NCI-H1092 treated with DMSO at 0.1 percent for 48 hours (cell line): ENCODE measurements around the gene RNF17.
"Not testable (repeated sequence)": the region's sequence is repeated elsewhere in the genome, so short reads cannot be mapped to it uniquely, and the experiment has no call there.

Source experiments
- DNase-seq: peaks from one replicate; lab custom pipeline; 2025; lab: John Stamatoyannopoulos, UW

The RNF17 gene

DNA sequence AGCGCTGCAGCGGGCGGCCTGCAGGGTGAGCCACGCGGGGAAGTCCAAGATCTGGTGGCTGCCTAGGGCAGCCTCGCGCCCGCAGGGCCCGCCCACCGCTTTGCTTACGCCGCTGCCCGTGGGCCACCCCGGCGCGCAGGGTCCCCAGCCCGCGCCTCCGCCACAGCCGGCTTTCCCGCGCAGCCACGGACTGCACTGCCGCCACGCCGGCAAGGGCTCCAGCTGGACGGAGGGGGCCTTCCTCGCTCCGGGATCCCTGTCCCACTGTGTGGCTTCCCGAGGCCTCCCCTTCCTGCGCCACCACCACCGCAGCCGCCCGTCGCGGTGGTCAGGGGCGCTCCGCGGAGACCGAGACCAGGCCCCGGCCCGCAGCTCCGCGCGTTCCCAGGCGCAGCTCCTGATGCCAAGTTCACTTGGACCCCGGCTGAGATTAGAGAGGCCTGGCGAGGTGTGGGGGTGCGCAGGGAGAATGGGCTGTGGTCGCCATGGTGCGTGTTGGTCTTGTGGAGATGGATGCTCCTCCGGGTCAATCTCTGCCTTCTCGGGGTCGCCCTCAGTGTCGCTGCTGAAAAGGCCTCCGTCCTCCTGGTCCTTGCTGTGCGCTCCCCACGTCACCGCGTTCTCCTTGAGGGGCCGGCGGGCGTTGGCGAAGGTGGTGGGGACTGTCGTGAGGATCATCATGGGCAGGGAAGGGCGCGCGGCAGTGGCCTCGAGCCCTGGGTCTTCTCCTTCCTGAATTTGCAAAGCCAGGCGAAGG lies 17.9 kb upstream of the RNF17 start:
- DNase-seq: no peak

DNA sequence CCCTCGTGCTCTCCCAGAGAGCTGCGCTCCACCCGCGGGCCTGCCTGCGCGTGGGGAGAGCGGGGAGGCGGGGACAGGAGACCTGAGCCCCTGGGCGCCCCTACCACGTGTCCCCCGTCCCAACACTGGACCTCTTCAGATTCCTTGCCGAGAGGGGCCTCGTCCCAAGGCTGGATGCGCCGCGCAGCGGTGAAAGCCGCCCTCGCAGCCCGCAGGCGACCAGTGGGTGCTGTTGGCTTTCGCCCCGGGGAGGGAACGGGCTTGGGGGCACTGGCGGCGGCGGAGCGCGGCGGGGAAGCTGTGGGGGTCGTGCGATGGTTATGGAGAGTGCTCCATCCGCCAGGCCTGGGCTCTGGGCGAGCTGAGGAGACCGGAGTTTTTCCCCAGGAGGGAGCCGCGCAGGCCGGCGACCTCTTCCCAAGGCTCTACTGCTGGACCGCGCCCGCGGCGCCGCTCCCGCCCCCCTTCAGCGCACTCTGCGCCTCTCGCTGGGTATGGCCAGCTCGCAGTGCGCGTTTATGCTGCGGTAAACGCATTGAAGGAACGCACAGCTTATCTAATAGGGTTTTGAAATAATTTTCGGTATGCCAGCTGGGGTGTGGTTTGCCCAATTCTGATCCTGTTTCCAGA lies 17.2 kb upstream of the RNF17 start:
- no peak for DNase-seq

DNA sequence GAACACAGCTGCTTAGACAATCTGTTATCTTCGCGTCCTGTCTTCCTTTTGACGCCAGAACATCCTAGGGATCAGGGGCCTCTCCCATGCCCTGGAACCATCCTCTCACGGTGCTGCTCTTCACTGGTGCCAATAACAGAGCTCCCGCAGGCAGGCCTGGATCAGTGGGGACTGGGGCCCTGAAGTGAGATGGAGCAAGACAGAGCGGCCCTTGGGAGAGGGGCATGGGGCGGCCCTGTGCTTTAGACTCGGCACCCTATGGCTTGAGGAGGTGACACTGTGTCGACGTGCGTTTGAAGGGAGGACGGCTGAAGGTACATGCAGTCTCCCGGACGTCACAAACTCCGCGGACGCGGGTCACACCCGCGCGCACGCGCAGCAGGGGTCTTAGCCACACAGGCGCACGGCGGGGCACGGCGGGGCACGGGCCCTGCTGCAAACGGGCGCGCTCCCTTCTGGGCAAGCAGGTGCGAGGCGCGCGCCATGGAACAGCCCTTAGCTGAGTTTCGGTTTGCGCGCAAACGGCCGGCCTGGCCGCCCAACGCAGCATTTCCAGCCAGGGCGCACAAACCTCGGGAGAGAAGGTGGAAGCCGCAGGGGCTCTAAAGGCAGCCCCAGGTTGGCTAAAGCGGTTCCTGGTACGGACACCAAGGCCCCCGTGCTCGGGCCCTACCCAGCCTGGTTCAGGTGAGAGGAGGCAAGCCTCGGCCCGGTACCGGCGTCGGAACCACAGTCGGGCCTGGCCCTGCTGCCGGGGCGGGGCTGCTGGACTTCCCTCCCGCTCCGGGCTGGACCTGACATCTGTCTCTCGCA lies 16.5 kb upstream of the RNF17 start:
- no peak for DNase-seq

DNA sequence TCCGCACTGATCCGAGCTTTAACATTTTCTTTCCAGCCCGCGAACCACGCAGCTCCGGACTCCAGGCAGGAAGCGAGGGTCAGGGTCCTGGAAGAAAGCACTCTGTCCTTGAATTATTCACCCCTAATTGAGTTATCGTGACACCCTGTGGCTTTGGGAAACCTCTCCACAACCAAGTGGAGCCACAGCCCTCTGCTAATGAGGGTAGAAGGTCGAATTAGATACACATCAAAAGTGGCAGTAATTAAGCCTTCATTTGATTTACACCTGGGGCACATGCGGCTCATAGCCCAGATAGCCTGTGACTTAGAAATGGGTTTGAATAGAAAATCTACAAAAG lies 15.9 kb upstream of the RNF17 start:
- DNase-seq: no peak

DNA sequence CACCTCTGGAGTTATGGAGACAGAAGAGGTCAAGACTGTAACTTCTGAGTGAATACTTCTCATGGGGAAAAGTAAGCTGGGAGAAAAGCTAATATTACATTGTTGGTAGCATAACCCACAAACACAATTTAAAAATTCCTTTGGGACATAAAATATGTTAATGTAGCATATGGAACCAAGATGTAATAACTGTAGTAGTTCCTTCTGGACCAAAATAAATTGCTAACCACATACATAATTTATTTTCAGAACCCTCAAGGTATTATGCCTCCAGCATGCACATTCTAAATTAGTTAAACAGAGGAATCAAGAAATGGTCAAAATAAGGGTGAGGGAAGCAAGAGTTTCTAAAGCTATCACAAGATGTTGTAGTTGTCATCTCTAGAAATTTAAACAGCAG lies 4.8 kb upstream of the RNF17 start:
- no peak for DNase-seq

DNA sequence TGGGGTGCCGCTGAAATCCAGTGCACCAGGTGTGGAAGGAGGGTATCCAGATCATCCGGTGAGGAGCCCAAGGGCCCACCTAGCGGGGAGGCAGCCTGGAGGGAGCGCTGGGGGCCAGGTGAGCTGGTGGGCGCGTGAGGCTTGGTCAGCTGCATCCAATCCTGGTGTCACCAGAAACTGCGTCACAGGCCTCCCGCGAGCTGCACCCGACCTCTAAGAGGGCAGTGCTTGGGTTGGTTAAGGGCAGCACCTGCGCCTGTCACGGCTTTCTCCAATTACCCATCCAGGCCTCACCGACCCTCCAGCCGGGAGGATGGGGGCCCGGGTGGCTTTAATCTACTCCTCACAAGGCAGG lies 284 bp downstream of the RNF17 start:
- no peak for DNase-seq

DNA sequence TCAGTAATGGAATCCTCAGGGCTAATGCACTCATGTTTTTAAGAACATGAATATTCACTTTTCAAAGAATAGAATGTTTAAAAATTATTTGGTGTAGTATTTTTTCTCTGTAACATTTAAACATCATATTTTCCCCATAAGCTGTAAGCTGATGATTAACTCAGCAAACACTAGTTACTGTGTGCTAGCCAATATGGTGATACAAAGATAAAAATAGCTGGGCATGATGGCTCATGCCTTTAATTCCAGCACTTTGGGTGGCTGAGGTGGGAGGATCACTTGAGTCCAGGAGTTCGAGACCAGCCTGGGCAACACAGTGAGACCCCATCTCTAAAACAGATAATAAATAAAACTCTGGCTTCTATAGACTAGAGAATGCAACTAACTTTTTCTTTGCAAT lies 13.2 kb downstream of the RNF17 start:
- no peak for DNase-seq

DNA sequence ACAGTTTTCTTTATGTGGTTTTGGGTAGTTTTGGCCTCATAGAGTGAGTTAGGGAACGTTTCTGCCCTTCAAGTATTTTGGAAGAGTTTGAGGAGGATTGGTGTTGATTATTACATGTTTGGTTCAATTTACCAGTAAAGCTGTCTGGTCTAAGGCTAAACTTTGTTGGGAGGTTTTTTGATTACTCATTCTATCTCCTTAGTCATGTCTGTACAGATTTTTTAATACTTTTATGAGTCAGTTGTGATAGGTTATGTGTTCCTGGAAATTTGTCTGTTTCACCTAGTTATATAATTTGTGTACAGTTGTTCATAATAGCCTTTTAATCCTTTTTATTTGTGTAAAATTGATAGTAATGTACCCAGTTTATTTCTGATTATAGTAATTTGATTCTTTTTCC lies 20.4 kb downstream of the RNF17 start:
- DNase-seq: no peak

DNA sequence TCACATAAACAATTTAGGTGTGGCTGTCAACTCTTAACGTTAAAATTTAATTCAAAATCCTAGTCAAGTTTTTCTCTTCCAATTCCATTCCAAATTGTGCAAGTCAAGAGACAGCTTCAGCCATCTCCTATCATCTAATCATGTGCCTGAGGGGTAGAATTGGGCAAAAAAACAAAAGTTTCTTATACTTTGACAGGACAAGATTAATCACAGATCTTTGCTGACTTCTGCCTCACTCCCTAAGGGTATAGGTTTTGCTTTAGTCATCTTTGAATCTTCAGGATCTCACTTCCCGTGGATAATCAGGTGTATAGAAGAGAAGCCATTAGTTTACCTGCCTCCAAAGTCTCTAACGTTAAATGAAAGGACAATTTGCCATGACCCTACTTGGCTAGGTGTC lies 24.6 kb downstream of the RNF17 start:
- no peak for DNase-seq

DNA sequence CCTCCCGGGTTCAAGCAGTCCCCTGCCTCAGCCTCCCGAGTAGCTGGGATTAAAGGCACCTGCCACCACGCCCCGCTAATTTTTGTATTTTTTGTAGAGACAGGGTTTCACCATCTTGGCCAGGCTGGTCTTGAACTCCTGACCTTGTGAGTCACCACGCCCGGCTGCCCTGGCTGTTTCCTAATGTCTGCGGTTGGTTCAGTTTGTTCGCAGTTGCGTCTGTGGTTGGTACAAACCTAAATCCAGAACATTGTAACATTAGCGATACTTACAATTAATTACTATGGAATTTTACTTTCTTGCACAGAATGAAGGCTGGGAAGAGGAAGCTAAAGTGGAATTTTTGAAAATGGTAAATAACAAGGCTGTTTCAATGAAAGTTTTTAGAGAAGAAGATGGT lies 38.1 kb downstream of the RNF17 start:
- no peak for DNase-seq

DNA sequence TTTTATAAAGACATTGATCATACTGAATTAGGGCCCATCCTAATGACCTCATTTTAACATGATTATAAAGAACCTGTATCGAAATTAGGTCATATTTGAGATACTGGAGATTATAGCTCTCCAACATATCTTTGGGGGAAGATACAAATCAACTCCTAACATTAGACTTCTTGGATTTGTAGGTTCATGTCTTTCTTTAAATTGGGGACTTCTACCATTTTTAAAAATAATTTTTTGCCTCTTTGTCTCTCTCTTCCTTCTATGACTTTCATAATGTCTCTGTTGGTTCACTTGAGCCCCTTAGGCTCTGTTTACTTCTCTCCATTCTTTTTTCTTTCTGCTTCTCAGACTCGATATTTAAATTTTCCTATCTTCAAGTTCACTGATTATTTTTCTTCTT lies 57.2 kb downstream of the RNF17 start:
- no peak for DNase-seq

DNA sequence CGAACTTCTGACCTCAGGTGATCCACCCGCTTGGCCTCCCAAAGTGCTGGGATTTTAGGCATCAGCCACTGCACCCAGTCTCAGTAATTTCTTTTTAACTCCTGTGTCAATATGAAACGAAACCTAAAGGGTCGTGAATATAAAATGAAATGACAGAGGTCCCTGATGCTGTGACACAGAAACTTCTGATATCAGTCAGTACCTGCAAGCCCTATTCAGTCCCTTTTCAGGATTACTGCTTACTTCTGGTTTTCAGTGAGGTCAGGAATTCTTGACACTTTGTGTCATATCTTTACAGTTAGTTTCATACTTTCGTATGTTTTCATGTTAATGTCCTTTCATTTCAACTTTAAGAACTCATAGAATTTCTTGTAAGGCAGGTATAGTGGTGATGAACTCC lies 58.7 kb downstream of the RNF17 start:
- no peak for DNase-seq

DNA sequence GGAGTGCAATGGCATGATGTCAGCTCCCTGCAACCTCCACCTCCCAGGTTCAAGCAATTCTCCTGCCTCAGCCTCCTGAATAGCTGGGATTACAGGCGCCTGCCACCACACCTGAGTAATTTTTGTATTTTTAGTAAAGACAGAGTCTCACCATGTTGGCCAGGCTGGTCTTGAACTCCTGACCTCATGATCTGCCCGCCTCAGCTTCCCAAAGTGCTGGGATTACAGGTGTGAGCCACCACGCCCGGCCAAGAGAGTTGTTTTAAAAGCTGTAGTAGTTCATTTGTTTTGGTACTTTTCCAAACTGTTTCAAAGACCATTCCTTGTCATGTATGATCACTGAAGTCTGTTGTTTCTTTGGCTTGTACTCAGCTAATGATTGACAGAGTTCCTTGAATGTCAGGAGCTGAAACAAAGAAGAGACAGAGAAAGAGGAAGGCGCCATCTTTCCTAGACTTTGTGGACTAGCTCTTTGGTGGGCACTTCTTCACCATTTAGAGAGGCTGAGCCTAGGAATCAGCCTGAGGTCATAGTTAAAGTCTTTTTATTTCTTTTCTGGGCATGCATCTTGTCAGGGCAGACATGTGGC lies 59.2 kb downstream of the RNF17 start:
- not testable (repeated sequence) for DNase-seq

DNA sequence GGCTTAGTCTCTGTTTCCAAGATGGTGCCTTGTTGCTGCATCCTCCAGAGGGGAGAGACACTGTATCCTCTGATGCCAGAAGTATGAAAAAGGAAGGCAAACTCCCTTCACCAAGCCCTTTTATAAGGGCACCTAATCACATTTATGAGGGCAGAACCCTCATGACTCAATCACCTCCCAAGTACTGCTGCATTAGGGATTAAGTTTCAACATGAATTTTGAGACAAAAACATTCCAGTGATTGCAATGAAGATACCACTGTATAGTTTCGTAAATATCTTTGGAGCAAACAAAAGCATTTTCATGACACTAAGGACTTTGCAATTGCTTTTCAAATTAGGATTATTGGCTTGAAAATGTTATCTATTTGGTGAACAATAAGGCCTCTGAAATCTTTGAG lies 63.8 kb downstream of the RNF17 start:
- no peak for DNase-seq

DNA sequence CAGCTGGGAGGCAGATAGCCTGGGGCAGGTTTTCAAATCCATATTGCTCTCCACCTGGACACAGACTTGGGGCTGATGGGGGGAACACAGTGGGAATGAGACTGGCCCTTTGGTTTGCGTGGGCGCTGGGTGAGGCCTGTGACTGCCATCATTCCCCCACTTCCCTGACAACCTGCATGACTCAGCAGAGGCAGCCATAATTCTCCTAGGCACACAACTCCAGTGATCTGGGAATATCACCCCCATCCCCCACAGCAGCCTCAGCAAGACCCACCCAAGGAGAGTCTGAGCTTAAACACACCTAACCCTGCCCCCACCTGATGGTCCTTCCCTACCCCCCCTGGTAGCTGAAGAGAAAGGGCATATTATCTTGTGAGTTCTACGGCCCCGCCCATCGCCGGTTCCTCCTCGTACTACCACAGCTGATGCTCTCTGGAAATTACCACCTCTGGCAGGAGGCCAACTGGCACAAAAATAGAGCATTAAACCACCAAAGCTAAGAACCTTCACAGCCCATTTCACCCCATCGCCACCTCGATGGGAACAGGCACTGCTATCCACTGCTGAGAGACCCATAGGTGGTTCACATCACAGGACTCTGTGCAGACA lies 71.0 kb downstream of the RNF17 start:
- peak; percentile 20 for DNase-seq

DNA sequence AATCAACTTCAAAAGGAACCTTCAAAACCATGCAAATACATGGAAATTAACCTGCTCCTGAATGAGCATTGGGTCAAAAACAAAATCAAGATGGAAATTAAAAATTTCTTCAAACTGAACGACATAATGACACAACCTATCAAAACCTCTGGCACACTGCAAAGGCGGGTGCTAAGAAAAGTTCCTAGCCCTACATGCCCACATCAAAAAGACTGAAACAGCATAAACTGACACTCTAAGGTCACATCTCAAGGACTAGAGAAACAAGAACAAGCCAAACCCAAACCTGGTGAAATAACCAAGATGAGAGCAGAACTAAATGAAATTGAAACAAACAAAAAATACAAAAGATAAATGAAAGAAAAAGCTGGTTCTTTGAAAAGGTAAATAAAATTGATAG lies 73.6 kb downstream of the RNF17 start:
- DNase-seq: not testable (repeated sequence)

DNA sequence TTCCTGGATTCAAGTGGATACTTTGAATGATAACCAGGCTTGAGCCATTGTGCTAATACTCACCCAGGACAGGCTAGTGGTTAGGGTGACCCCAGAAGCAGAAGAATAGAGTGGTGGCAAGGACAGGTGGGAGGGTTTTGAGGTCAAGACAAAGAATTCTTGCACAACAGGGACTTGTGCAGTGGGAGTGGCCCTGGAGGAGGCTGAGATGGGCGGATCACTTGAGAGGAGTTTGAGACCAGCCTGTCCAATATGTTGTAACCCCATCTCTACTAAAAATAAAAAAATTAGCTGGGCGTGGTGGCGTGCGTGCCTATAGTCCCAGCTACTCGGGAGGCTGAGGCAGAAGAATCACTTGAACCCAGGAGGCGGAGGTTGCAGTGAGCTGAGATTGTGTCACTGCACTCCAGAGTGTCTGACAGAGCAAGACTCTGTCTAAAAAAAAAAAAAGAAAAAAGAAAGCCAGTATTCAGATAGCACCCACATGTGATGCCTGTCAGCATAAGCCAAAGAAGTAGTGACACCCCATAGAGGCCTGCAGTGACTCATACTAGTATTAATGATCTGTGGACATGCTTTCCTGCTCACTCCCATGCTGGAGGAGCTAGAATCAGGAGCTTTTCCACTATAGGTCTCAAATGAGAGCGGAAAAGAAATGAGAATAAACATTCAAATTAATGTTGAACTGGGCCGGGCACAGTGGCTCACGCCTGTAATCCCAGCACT lies 78.7 kb downstream of the RNF17 start:
- no peak for DNase-seq

DNA sequence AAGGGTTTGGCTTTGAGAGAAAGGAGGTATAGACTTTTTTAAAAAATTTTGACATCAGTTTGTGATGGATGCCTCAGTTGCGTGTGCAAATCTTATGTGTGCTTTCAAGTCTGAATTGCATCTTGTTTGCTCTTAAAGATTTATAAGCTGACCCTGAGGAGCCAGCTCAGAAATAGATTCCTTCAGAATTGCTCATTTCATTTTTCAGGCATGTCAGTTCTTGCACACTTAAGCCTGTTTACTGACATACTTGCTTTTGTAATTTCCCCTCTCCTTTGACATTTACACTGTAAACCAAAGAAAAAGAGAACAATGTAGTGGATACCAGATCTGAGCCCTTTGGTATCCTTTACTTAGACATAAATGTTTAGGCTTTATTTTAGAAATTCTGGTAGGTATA lies 87.6 kb downstream of the RNF17 start:
- DNase-seq: no peak

DNA sequence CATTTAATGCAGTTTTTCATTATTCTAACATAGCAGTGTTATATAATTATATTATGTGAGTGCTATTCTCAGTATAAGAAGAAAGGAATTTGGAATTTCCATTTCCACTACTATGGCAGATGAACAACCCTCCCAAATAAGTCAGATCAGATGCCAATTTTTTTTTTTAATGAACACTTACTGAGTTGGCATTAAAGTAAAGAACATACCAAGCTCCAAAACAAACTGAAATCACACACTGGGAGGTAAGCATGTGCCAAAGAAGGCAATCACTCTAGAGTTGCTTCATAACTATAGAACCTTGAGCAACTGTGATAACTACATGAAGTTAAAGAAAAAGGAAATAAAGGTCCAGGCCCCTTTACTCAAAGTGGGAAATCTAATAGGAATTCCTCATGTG lies 90.3 kb downstream of the RNF17 start:
- DNase-seq: no peak

DNA sequence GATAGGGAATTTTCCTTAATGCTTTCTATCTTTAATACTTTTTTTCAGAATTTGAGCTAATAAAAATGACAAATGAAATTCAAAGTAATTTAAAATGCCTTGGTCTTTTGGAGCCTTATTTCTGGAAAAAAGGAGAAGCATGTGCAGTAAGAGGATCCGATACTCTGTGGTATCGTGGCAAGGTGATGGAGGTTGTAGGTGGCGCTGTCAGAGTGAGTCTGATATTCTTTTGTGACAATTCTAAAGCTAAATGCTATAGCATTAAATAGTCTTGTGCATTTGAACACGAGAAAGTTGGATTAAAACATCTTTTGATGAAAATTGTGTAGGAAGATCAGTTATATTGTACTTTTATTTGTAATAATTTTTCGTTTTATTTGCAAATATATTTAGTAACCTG lies 95.0 kb downstream of the RNF17 start:
- no peak for DNase-seq

DNA sequence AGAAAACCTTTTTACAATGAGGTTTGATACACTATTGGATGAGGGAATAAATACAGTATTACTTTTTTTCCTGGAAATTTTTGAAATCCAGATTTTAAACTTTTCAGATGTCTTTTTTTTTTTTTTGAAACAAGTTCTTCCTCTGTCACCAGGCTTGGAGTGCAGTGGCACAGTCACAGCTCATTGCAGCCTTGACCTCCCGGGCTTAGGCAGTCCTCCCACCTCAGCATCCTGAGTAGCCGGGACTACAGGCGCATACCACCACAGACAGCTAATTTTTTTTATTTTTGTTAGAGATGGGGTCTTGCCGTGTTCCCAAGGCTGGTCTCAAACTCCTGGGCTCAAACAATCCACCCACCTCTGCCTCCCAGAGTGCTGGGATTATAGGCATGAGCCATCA lies 96.8 kb downstream of the RNF17 start:
- DNase-seq: no peak
